SK-N-SH (cell line): Measurements from ENCODE around the gene PMP22. TPM values are rescaled to one million over a fixed set of nuclear protein-coding genes. Genes with fewer than 3 reads are reported as not detected.

Experiments
- CTCF ChIA-PET: fragments of 300-600, 350-600 bp; formaldehyde crosslinking; extraction: SDS; loops from one replicate; lab custom pipeline; 2021; lab: Yijun Ruan, JAX
- POLR2A ChIA-PET: fragments of 350-600 bp; sonication (Branson Sonifier 250); formaldehyde crosslinking; extraction: SDS; loops from one replicate; lab custom pipeline; 2020; ENCODE audit warnings: antibody characterized with exemption, inconsistent platforms; lab: Yijun Ruan, JAX
- DNase-seq: peaks from one replicate; pipeline ENCODE4 v3.0.0; 2012
- H2AFZ ChIP-seq: fragments of 200-600 bp; sonication (generic); 2 replicates; pipeline ENCODE4 v1.8.1; 2016; ENCODE audit warnings: antibody characterized with exemption, mild to moderate bottlenecking, low read depth
- H3F3A ChIP-seq: fragments of 200-600 bp; sonication (generic); replicated peaks from 2 replicates; pipeline ENCODE3; 2016; ENCODE audit warnings: antibody characterized with exemption, mild to moderate bottlenecking; ENCODE audit not compliant: insufficient read depth
- H3K27ac ChIP-seq, 2 experiments: fragments of 200-500 bp in 1 of 2; fragments of 200-600 bp in 1 of 2; sonication (Bioruptor generic) in 1 of 2; sonication (generic), shearing (Covaris generic) in 1 of 2; 2 replicates each; pipeline versions ENCODE4 v1.5.1 to v1.6.1; 2014 to 2016; ENCODE audit warnings: low read depth in 2 of 2, inconsistent platforms in 1 of 2, low read length in 1 of 2, mild to moderate bottlenecking in 1 of 2, mixed read lengths in 1 of 2
- H3K27me3 ChIP-seq: fragments of 200-600 bp; sonication (generic), shearing (Covaris generic); 2 replicates; pipeline ENCODE4 v1.6.1; 2016; ENCODE audit warnings: mixed run types; ENCODE audit not compliant: insufficient read depth
- H3K36me3 ChIP-seq, 2 experiments: fragments of 200-500 bp in 1 of 2; fragments of 200-600 bp in 1 of 2; sonication (Bioruptor generic) in 1 of 2; sonication (generic) in 1 of 2; replicated peaks in 1 of 2; 2 replicates each; pipeline versions ENCODE3 to v1.5.1; 2014 to 2016; ENCODE audit warnings: low read length in 1 of 2, mild to moderate bottlenecking in 1 of 2; ENCODE audit not compliant: insufficient read depth in 2 of 2, control insufficient read depth in 1 of 2
- H3K4me1 ChIP-seq, 2 experiments: fragments of 200-500 bp in 1 of 2; fragments of 200-600 bp in 1 of 2; sonication (Bioruptor generic) in 1 of 2; sonication (generic), shearing (Covaris generic) in 1 of 2; 2 replicates each; pipeline versions ENCODE4 v1.5.1 to v1.6.1; 2014 to 2016; ENCODE audit warnings: low read depth in 1 of 2, low read length in 1 of 2, mixed run types in 1 of 2; ENCODE audit not compliant: insufficient read depth in 2 of 2, control insufficient read depth in 1 of 2
- H3K4me2 ChIP-seq: fragments of 200-600 bp; sonication (generic), shearing (Covaris generic); 2 replicates; pipeline ENCODE4 v1.6.1; 2017; ENCODE audit warnings: mixed run types
- H3K4me3 ChIP-seq, 2 experiments: fragments of 200-500 bp in 1 of 2; fragments of 200-600 bp in 1 of 2; sonication (Bioruptor generic) in 1 of 2; sonication (generic), shearing (Covaris generic) in 1 of 2; 2 replicates each; pipeline versions ENCODE4 v1.5.1 to v1.8.1; 2014 to 2016; ENCODE audit warnings: low read depth in 2 of 2, inconsistent platforms in 1 of 2, low read length in 1 of 2, mild to moderate bottlenecking in 1 of 2, mixed read lengths in 1 of 2, moderate library complexity in 1 of 2
- H3K79me2 ChIP-seq: fragments of 200-600 bp; sonication (generic); 2 replicates; pipeline ENCODE4 v1.8.1; 2017; ENCODE audit warnings: mild to moderate bottlenecking; ENCODE audit not compliant: insufficient read depth
- H3K9ac ChIP-seq: fragments of 200-600 bp; sonication (generic); 2 replicates; pipeline ENCODE4 v1.6.1; 2017; ENCODE audit warnings: mixed run types
- H3K9me2 ChIP-seq: fragments of 200-600 bp; sonication (generic); 2 replicates; pipeline ENCODE4 v1.6.1; 2017; ENCODE audit warnings: mixed run types
- H3K9me3 ChIP-seq: fragments of 200-600 bp; sonication (generic); 2 replicates; pipeline ENCODE4 v1.6.1; 2017; ENCODE audit warnings: mixed run types, mild to moderate bottlenecking, moderate library complexity
- H4K20me1 ChIP-seq: fragments of 200-600 bp; sonication (generic); 2 replicates; pipeline ENCODE4 v1.6.1; 2017; ENCODE audit warnings: mild to moderate bottlenecking, mixed run types; ENCODE audit not compliant: insufficient read depth
- EP300 ChIP-seq, 2 experiments: IDR thresholded peaks; 2 replicates each; pipeline versions ENCODE4 v1.4.0 to v1.6.1; 2012; ENCODE audit warnings: borderline replicate concordance in 1 of 2, low read depth in 1 of 2, low read length in 1 of 2
- FOSL2 ChIP-seq: IDR thresholded peaks from 2 replicates; pipeline ENCODE4 v1.4.0; 2012; ENCODE audit warnings: low read depth, mild to moderate bottlenecking, moderate library complexity, borderline replicate concordance
- FOXM1 ChIP-seq: IDR thresholded peaks from 2 replicates; pipeline ENCODE4 v1.4.0; 2012; ENCODE audit warnings: low read depth, mild to moderate bottlenecking
- GATA2 ChIP-seq: sonication (generic); formaldehyde crosslinking; IDR thresholded peaks from 2 replicates; pipeline ENCODE4 v1.5.0; 2020; ENCODE audit warnings: mild to moderate bottlenecking, missing genetic modification reagents
- MEF2A ChIP-seq: IDR thresholded peaks from 2 replicates; pipeline ENCODE4 v1.4.0; 2012; ENCODE audit warnings: low read depth, borderline replicate concordance
- MXI1 ChIP-seq: IDR thresholded peaks from 2 replicates; pipeline ENCODE4 v1.6.1; 2012; ENCODE audit warnings: mild to moderate bottlenecking, low read depth, low read length, improper control_type of control experiment
- NRF1 ChIP-seq: IDR thresholded peaks from 2 replicates; pipeline ENCODE4 v1.6.1; 2012; ENCODE audit warnings: low read depth, mild to moderate bottlenecking, low read length
- POLR2AphosphoS5 ChIP-seq: IDR thresholded peaks from 2 replicates; pipeline ENCODE4 v1.6.1; 2012; ENCODE audit warnings: low read depth, low read length
- RCOR1 ChIP-seq: fragments of 150-350 bp; IDR thresholded peaks from 2 replicates; pipeline ENCODE4 v1.6.1; 2017; ENCODE audit warnings: antibody characterized with exemption, low read length
- RXRA ChIP-seq: IDR thresholded peaks from 2 replicates; pipeline ENCODE4 v1.4.0; 2012; ENCODE audit warnings: low read depth, mild to moderate bottlenecking, borderline replicate concordance
- SMC3 ChIP-seq: IDR thresholded peaks from 2 replicates; pipeline ENCODE4 v1.6.1; 2012; ENCODE audit warnings: low read depth, low read length, improper control_type of control experiment
- TAF1 ChIP-seq: IDR thresholded peaks from 2 replicates; pipeline ENCODE4 v1.6.1; 2012; ENCODE audit warnings: low read depth, mild to moderate bottlenecking, low read length, moderate library complexity, borderline replicate concordance
- TCF12 ChIP-seq: IDR thresholded peaks from 2 replicates; pipeline ENCODE4 v1.4.0; 2012
- YY1 ChIP-seq: IDR thresholded peaks from 2 replicates; pipeline ENCODE4 v1.4.0; 2012; ENCODE audit warnings: low read depth, mild to moderate bottlenecking
- WGBS: methylation state at CpG from one replicate; pipeline ENCODE4 v1.1.6; 2017; ENCODE audit warnings: low lambda C conversion rate; 5-methylcytosine and 5-hydroxymethylcytosine counted together
- polyA plus RNA-seq, 3 experiments: library from polyadenylated mRNA; depleted of rRNA; stranded (reverse); fragments of >200 nt; gene quantifications; 2 replicates each; pipeline ENCODE4 v1.2.3, GENCODE V29; 2012
- TF ChIP-seq, protein P1 (sequence below): IDR thresholded peaks from 2 replicates; pipeline ENCODE4 v1.6.1; 2012; ENCODE audit warnings: mild to moderate bottlenecking, low read depth, low read length, moderate library complexity
- TF ChIP-seq, protein P2 (sequence below): IDR thresholded peaks from 2 replicates; pipeline ENCODE4 v1.4.0; 2012; ENCODE audit warnings: low read depth, borderline replicate concordance
- TF ChIP-seq, protein P3 (sequence below): fragments of 200-600 bp; sonication (generic); IDR thresholded peaks from 2 replicates; pipeline ENCODE4 v1.6.1; 2017; ENCODE audit warnings: antibody characterized with exemption, mild to moderate bottlenecking, moderate library complexity
- TF ChIP-seq, protein P4 (sequence below): fragments of 150-350 bp; IDR thresholded peaks from 2 replicates; pipeline ENCODE4 v1.6.1; 2017; ENCODE audit warnings: antibody characterized with exemption, low read length, low read depth, borderline replicate concordance
- TF ChIP-seq, protein P5 (sequence below): IDR thresholded peaks from 2 replicates; pipeline ENCODE4 v1.4.0; 2012; ENCODE audit warnings: low read depth

PMP22 gene
- polyA plus RNA-seq, 1 of the 3 experiments (the other 2 are of a cell fraction) = 82.5 TPM

DNA sequence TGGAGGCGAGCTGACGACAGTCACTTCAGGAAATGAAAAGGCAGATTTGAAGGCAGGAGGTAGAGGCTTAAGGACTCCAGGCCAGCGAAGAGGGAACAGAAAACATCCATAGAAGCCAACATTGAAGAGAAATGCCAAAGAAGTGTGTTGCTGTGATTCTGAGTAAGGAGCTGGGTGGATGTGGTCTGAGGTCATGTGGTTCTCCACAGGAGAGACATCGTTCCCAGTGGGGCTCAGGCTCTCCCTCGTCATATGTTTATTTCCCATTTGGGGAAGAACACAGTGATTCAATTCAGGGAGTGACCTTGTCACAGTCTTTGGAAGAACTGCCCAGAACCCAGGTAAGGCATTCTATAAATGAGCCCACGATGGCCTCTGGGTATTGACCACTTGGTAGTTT lies 6.6 kb upstream of the PMP22 start:
- CTCF ChIA-PET = interaction anchor here (0.8 kb wide), 1 partner anchor 14 kb away, joined by 3 read pairs; no protein-coding TSS in a partner anchor
- POLR2A ChIA-PET = no interaction called here

DNA sequence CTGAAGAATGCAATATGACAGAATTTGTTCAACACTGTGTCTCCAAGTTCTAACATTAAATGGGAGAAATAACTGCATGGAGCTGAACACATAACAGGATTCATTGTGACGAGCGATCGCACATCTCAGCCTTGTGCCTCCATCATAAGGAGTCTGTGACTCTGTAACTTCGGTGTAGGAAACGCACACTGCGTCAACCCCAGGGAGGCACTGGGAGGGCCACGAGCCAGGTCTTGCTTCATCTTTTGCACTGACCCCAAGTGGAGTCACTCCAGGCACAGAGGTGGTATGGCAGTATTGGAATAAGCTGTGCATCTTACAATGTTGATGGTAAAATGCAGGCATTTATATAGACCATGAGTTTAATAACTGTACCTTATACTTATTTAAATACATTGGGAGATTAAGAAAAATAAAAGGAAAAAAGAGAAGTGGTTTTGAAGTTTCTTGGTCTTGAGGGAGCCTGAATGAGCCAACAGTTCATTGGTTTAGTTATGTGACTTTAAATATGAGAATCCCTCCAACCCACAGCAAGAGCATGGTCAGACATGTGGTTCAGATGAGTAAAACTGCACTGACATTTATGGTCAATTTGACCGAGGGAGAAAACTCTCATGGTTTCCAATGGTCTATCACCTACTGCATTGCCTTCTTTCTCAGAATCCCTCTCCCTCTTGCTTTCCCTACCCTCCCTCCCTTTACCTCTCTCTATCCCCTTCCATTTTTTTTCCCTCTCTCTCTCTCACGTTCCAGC lies 5.7 kb upstream of the PMP22 start:
- H3K4me3 ChIP-seq = no peak overlapping the region
- no peaks in the 10 kb centered on the region for H4K20me1 ChIP-seq
- TF ChIP-seq TAF1 = no peak
- no peak for TF ChIP-seq SMC3
- no peak for TF ChIP-seq TCF12
- TF ChIP-seq RXRA = no peak
- no peak for TF ChIP-seq EP300 (IDR thresholded peaks at IDR 0.05; ENCODE audit: borderline replicate concordance in 1 of 2, low read depth in 1 of 2, low read length in 1 of 2)
- no peak for TF ChIP-seq MXI1
- TF ChIP-seq GATA2 (CRISPR knock-in tag) = no peak
- TF ChIP-seq YY1 = no peak
- no peak for TF ChIP-seq FOXM1
- TF ChIP-seq, protein P1, sequence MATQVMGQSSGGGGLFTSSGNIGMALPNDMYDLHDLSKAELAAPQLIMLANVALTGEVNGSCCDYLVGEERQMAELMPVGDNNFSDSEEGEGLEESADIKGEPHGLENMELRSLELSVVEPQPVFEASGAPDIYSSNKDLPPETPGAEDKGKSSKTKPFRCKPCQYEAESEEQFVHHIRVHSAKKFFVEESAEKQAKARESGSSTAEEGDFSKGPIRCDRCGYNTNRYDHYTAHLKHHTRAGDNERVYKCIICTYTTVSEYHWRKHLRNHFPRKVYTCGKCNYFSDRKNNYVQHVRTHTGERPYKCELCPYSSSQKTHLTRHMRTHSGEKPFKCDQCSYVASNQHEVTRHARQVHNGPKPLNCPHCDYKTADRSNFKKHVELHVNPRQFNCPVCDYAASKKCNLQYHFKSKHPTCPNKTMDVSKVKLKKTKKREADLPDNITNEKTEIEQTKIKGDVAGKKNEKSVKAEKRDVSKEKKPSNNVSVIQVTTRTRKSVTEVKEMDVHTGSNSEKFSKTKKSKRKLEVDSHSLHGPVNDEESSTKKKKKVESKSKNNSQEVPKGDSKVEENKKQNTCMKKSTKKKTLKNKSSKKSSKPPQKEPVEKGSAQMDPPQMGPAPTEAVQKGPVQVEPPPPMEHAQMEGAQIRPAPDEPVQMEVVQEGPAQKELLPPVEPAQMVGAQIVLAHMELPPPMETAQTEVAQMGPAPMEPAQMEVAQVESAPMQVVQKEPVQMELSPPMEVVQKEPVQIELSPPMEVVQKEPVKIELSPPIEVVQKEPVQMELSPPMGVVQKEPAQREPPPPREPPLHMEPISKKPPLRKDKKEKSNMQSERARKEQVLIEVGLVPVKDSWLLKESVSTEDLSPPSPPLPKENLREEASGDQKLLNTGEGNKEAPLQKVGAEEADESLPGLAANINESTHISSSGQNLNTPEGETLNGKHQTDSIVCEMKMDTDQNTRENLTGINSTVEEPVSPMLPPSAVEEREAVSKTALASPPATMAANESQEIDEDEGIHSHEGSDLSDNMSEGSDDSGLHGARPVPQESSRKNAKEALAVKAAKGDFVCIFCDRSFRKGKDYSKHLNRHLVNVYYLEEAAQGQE = no peak
- TF ChIP-seq, protein P2, sequence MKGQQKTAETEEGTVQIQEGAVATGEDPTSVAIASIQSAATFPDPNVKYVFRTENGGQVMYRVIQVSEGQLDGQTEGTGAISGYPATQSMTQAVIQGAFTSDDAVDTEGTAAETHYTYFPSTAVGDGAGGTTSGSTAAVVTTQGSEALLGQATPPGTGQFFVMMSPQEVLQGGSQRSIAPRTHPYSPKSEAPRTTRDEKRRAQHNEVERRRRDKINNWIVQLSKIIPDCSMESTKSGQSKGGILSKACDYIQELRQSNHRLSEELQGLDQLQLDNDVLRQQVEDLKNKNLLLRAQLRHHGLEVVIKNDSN = no peak
- no peak for TF ChIP-seq MEF2A
- TF ChIP-seq, protein P3, sequence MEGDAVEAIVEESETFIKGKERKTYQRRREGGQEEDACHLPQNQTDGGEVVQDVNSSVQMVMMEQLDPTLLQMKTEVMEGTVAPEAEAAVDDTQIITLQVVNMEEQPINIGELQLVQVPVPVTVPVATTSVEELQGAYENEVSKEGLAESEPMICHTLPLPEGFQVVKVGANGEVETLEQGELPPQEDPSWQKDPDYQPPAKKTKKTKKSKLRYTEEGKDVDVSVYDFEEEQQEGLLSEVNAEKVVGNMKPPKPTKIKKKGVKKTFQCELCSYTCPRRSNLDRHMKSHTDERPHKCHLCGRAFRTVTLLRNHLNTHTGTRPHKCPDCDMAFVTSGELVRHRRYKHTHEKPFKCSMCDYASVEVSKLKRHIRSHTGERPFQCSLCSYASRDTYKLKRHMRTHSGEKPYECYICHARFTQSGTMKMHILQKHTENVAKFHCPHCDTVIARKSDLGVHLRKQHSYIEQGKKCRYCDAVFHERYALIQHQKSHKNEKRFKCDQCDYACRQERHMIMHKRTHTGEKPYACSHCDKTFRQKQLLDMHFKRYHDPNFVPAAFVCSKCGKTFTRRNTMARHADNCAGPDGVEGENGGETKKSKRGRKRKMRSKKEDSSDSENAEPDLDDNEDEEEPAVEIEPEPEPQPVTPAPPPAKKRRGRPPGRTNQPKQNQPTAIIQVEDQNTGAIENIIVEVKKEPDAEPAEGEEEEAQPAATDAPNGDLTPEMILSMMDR = no peak
- no peak for TF ChIP-seq NRF1
- TF ChIP-seq FOSL2 = no peak
- TF ChIP-seq, protein P4, sequence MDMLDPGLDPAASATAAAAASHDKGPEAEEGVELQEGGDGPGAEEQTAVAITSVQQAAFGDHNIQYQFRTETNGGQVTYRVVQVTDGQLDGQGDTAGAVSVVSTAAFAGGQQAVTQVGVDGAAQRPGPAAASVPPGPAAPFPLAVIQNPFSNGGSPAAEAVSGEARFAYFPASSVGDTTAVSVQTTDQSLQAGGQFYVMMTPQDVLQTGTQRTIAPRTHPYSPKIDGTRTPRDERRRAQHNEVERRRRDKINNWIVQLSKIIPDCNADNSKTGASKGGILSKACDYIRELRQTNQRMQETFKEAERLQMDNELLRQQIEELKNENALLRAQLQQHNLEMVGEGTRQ = no peak
- TF ChIP-seq, protein P5, sequence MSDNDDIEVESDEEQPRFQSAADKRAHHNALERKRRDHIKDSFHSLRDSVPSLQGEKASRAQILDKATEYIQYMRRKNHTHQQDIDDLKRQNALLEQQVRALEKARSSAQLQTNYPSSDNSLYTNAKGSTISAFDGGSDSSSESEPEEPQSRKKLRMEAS = no peak
- no peak for TF ChIP-seq RCOR1
- H3F3A ChIP-seq = no peaks in the 10 kb centered on the region
- ChIA-PET CTCF (no interaction called here), POLR2A (no interaction called here)
- no peaks in the 10 kb centered on the region for H3K79me2 ChIP-seq
- no peak overlapping the region for H2AFZ ChIP-seq
- peaks cover 0 to 6% of the 10 kb centered on the region in 2 experiments; a peak in 1 of 4 replicates for H3K4me1 ChIP-seq
- DNase-seq = no peak
- 86% methylated on average over 9 of the region's 9 CpGs for WGBS
- H3K9me2 ChIP-seq = no peaks in the 10 kb centered on the region
- H3K4me2 ChIP-seq = no peak overlapping the region
- no peaks in the 10 kb centered on the region for H3K9me3 ChIP-seq
- no peaks in the 10 kb centered on the region; the same call in 1 of the 2 replicates for H3K27me3 ChIP-seq
- no peaks in the 10 kb centered on the region for H3K36me3 ChIP-seq
- no peak overlapping the region for H3K27ac ChIP-seq
- H3K9ac ChIP-seq = no peak overlapping the region

More for the DNA sequence above, 6.6 kb upstream of the PMP22 start:
- Histone ChIP-seq H3K4me2 (no peak overlapping the region), H3K27ac (no peak overlapping the region), H3K4me3 (no peak overlapping the region), H3K27me3 (no peaks in the 10 kb centered on the region), H3K36me3 (no peaks in the 10 kb centered on the region), H4K20me1 (no peaks in the 10 kb centered on the region), H3K9me2 (no peaks in the 10 kb centered on the region)
- WGBS = 85% methylated on average over 6 of the region's 6 CpGs
- no peak for DNase-seq
- TF ChIP-seq POLR2AphosphoS5 (no peak), NRF1 (no peak)
- TF ChIP-seq, protein P5 = no peak
- TF ChIP-seq, all 33 proteins: peak for 0
- H3K79me2 ChIP-seq = no peaks in the 10 kb centered on the region
- H3K9ac ChIP-seq = no peak overlapping the region
- H3F3A ChIP-seq = no peaks in the 10 kb centered on the region
- H3K9me3 ChIP-seq = no peaks in the 10 kb centered on the region
- H2AFZ ChIP-seq = no peak overlapping the region
- peaks cover 0 to 4% of the 10 kb centered on the region in 2 experiments; a peak in 1 of 4 replicates for H3K4me1 ChIP-seq
